ENCODE results near the gene ACOT12. TPM values are rescaled to one million over a fixed set of nuclear protein-coding genes. Genes with fewer than 3 reads are reported as not detected.

The ACOT12 gene
- total and polyA plus RNA-seq, 2 experiments from 2014 or later: 0.15 TPM; not detected in 1

DNA sequence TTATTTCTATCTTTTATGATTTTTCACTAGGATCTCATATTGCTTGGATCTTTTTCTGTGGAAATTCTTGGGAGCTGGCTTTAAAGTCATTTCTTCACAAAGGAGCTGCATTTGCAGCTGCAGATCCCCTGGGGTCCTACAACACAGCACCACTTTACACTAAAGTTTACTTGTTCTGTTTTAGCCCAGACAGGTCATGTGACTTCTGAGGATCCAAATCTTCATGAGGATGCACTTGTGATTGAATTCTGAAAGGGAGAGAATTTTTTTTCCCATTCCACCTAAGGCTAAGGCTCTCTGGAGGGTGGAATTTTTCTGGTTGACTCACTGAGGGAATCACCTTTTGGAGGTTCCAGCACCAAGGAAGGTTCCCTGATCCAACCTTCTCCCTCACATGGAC is 43.4 kb downstream of the ACOT12 start:
- H4K20me1 ChIP-seq (replicated peaks; ENCODE audit: insufficient read depth): no peaks in the 10 kb centered on the region
- H3K27me3 ChIP-seq (ENCODE audit: insufficient read depth): no peaks in the 10 kb centered on the region
- no peak overlapping the region for H3K27ac ChIP-seq (ENCODE audit: low read depth)
- no peaks in the 10 kb centered on the region for H3K4me1 ChIP-seq (ENCODE audit: insufficient read depth)
- DNase-seq (ENCODE audit: low spot score) (no peak), ATAC-seq (no peak)
- H3K4me3 ChIP-seq: no peak overlapping the region
- no peaks in the 10 kb centered on the region; the same call in 1 of the 2 replicates for H3K9me2 ChIP-seq (ENCODE audit: insufficient read depth)
- TF ChIP-seq JUNB (IDR thresholded peaks at IDR 0.05; ENCODE audit: unreplicated experiment) (no peak), STAT1 (IDR thresholded peaks at IDR 0.05; ENCODE audit: unreplicated experiment) (no peak), ZNF114 (CRISPR knock-in tag; IDR thresholded peaks at IDR 0.05) (no peak), POLR2AphosphoS5 (IDR thresholded peaks at IDR 0.05; ENCODE audit: low read depth) (no peak), EZH2phosphoT487 (IDR thresholded peaks at IDR 0.05; ENCODE audit: unreplicated experiment) (no peak)
- TF ChIP-seq, protein P1, sequence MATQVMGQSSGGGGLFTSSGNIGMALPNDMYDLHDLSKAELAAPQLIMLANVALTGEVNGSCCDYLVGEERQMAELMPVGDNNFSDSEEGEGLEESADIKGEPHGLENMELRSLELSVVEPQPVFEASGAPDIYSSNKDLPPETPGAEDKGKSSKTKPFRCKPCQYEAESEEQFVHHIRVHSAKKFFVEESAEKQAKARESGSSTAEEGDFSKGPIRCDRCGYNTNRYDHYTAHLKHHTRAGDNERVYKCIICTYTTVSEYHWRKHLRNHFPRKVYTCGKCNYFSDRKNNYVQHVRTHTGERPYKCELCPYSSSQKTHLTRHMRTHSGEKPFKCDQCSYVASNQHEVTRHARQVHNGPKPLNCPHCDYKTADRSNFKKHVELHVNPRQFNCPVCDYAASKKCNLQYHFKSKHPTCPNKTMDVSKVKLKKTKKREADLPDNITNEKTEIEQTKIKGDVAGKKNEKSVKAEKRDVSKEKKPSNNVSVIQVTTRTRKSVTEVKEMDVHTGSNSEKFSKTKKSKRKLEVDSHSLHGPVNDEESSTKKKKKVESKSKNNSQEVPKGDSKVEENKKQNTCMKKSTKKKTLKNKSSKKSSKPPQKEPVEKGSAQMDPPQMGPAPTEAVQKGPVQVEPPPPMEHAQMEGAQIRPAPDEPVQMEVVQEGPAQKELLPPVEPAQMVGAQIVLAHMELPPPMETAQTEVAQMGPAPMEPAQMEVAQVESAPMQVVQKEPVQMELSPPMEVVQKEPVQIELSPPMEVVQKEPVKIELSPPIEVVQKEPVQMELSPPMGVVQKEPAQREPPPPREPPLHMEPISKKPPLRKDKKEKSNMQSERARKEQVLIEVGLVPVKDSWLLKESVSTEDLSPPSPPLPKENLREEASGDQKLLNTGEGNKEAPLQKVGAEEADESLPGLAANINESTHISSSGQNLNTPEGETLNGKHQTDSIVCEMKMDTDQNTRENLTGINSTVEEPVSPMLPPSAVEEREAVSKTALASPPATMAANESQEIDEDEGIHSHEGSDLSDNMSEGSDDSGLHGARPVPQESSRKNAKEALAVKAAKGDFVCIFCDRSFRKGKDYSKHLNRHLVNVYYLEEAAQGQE (IDR thresholded peaks at IDR 0.05; ENCODE audit: unreplicated experiment): no peak
- TF ChIP-seq, protein P2, sequence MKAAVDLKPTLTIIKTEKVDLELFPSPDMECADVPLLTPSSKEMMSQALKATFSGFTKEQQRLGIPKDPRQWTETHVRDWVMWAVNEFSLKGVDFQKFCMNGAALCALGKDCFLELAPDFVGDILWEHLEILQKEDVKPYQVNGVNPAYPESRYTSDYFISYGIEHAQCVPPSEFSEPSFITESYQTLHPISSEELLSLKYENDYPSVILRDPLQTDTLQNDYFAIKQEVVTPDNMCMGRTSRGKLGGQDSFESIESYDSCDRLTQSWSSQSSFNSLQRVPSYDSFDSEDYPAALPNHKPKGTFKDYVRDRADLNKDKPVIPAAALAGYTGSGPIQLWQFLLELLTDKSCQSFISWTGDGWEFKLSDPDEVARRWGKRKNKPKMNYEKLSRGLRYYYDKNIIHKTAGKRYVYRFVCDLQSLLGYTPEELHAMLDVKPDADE (IDR thresholded peaks at IDR 0.05): no peak
- peak overlapping the region; percentile 88; the same call in 1 of the 2 replicates for H2AFZ ChIP-seq
- peaks cover 11% of the 10 kb centered on the region for H3K4me1 Mint-ChIP-seq
- no peaks in the 10 kb centered on the region for H3K36me3 ChIP-seq (ENCODE audit: insufficient read depth)
- no peak overlapping the region for H3K4me2 ChIP-seq
- no peaks in the 10 kb centered on the region for H3K36me3 Mint-ChIP-seq (ENCODE audit: low read depth)
- H3K27ac Mint-ChIP-seq: no peak overlapping the region
- no peaks in the 10 kb centered on the region for H3K27me3 Mint-ChIP-seq (ENCODE audit: insufficient read depth, low read depth, poor library complexity)
- no peak overlapping the region for H3K4me3 Mint-ChIP-seq
- H3K9me3 Mint-ChIP-seq: no peaks in the 10 kb centered on the region
- H3K79me2 ChIP-seq (replicated peaks; ENCODE audit: insufficient read depth): no peaks in the 10 kb centered on the region
- no peaks in the 10 kb centered on the region for H3F3A ChIP-seq (replicated peaks; ENCODE audit: low read depth)

DNA sequence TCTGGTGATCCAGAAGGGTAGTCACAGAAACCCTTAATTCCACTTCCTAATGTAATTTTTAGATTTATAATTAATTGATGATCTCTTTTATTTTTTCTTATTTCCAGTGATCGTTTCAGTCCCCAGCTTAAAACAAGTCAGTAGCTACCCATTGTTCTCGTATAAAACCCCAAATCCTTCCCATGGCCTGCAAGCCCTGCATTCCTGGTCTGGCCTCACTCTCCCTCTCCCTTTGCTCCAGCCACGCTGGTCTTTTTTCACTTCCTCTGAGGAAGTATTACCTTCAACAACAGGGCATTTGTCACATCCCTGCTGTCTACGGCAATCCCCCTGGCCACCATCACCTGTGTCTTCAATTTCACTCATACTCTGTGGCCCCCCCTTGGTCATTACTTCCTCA is 44.8 kb downstream of the ACOT12 start:
- peak overlapping the region; percentile 53; the same call in 1 of the 2 replicates for H2AFZ ChIP-seq
- TF ChIP-seq, protein P3, sequence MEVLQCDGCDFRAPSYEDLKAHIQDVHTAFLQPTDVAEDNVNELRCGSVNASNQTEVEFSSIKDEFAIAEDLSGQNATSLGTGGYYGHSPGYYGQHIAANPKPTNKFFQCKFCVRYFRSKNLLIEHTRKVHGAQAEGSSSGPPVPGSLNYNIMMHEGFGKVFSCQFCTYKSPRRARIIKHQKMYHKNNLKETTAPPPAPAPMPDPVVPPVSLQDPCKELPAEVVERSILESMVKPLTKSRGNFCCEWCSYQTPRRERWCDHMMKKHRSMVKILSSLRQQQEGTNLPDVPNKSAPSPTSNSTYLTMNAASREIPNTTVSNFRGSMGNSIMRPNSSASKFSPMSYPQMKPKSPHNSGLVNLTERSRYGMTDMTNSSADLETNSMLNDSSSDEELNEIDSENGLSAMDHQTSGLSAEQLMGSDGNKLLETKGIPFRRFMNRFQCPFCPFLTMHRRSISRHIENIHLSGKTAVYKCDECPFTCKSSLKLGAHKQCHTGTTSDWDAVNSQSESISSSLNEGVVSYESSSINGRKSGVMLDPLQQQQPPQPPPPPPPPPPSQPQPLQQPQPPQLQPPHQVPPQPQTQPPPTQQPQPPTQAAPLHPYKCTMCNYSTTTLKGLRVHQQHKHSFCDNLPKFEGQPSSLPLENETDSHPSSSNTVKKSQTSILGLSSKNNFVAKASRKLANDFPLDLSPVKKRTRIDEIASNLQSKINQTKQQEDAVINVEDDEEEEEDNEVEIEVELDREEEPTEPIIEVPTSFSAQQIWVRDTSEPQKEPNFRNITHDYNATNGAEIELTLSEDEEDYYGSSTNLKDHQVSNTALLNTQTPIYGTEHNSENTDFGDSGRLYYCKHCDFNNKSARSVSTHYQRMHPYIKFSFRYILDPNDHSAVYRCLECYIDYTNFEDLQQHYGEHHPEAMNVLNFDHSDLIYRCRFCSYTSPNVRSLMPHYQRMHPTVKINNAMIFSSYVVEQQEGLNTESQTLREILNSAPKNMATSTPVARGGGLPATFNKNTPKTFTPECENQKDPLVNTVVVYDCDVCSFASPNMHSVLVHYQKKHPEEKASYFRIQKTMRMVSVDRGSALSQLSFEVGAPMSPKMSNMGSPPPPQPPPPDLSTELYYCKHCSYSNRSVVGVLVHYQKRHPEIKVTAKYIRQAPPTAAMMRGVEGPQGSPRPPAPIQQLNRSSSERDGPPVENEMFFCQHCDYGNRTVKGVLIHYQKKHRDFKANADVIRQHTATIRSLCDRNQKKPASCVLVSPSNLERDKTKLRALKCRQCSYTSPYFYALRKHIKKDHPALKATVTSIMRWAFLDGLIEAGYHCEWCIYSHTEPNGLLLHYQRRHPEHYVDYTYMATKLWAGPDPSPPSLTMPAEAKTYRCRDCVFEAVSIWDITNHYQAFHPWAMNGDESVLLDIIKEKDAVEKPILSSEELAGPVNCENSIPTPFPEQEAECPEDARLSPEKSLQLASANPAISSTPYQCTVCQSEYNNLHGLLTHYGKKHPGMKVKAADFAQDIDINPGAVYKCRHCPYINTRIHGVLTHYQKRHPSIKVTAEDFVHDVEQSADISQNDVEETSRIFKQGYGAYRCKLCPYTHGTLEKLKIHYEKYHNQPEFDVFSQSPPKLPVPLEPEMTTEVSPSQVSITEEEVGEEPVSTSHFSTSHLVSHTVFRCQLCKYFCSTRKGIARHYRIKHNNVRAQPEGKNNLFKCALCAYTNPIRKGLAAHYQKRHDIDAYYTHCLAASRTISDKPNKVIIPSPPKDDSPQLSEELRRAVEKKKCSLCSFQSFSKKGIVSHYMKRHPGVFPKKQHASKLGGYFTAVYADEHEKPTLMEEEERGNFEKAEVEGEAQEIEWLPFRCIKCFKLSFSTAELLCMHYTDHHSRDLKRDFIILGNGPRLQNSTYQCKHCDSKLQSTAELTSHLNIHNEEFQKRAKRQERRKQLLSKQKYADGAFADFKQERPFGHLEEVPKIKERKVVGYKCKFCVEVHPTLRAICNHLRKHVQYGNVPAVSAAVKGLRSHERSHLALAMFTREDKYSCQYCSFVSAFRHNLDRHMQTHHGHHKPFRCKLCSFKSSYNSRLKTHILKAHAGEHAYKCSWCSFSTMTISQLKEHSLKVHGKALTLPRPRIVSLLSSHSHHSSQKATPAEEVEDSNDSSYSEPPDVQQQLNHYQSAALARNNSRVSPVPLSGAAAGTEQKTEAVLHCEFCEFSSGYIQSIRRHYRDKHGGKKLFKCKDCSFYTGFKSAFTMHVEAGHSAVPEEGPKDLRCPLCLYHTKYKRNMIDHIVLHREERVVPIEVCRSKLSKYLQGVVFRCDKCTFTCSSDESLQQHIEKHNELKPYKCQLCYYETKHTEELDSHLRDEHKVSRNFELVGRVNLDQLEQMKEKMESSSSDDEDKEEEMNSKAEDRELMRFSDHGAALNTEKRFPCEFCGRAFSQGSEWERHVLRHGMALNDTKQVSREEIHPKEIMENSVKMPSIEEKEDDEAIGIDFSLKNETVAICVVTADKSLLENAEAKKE (CRISPR knock-in tag; IDR thresholded peaks at IDR 0.05): no peak
- TF ChIP-seq CREB1 (CRISPR knock-in tag; IDR thresholded peaks at IDR 0.05; ENCODE audit: low read depth) (no peak), JUNB (IDR thresholded peaks at IDR 0.05; ENCODE audit: unreplicated experiment) (no peak), STAT1 (IDR thresholded peaks at IDR 0.05; ENCODE audit: unreplicated experiment) (no peak), ZNF331 (CRISPR knock-in tag; IDR thresholded peaks at IDR 0.05; ENCODE audit: low read depth) (no peak), POLR2AphosphoS5 (IDR thresholded peaks at IDR 0.05; ENCODE audit: low read depth) (no peak), ZNF114 (CRISPR knock-in tag; IDR thresholded peaks at IDR 0.05) (no peak)

More for the DNA sequence above, 44.8 kb downstream of the ACOT12 start:
- H3K27ac ChIP-seq (ENCODE audit: low read depth): no peak overlapping the region
- Mint-ChIP-seq H3K27me3 (ENCODE audit: insufficient read depth, low read depth, poor library complexity) (no peaks in the 10 kb centered on the region), H3K9me3 (no peaks in the 10 kb centered on the region), H3K4me3 (no peak overlapping the region), H3K36me3 (ENCODE audit: low read depth) (no peaks in the 10 kb centered on the region), H3K4me1 (peaks cover 11% of the 10 kb centered on the region), H3K27ac (peak overlapping the region; percentile 73; the same call in 1 of the 2 replicates)
- H3K27me3 ChIP-seq (ENCODE audit: insufficient read depth): no peaks in the 10 kb centered on the region
- H3K4me3 ChIP-seq: no peak overlapping the region
- H3K79me2 ChIP-seq (replicated peaks; ENCODE audit: insufficient read depth): no peaks in the 10 kb centered on the region
- no peak overlapping the region for H3K4me2 ChIP-seq
- H3K4me1 ChIP-seq (ENCODE audit: insufficient read depth): no peaks in the 10 kb centered on the region
- no peaks in the 10 kb centered on the region for H3K9me2 ChIP-seq (ENCODE audit: insufficient read depth)
- DNase-seq (ENCODE audit: low spot score) (peak; percentile 13), ATAC-seq (peak; percentile 55; the same call in 2 of the 3 replicates)
- no peaks in the 10 kb centered on the region for H3F3A ChIP-seq (replicated peaks; ENCODE audit: low read depth)
- H3K36me3 ChIP-seq (ENCODE audit: insufficient read depth): no peaks in the 10 kb centered on the region
- H4K20me1 ChIP-seq (replicated peaks; ENCODE audit: insufficient read depth): no peaks in the 10 kb centered on the region

All from GM23338 (cell line).